NCI-H2081 treated with DMSO at 0.1 percent for 48 hours (cell line): ENCODE results near the gene SETMAR.
"Not testable (repeated sequence)": the region's sequence is repeated elsewhere in the genome, so short reads cannot be mapped to it uniquely, and the experiment has no call there.

Experiments
- DNase-seq: peaks from one replicate; lab custom pipeline; 2025; lab: John Stamatoyannopoulos, UW

SETMAR gene

GRCh38 chr3:4303187-4304123, at the start of gene SETMAR:
Gene SETMAR (plus strand): TSS chr3:4303369. CDS start chr3:4303371, 2 bp downstream.
- DNase-seq, result no peak

DNA sequence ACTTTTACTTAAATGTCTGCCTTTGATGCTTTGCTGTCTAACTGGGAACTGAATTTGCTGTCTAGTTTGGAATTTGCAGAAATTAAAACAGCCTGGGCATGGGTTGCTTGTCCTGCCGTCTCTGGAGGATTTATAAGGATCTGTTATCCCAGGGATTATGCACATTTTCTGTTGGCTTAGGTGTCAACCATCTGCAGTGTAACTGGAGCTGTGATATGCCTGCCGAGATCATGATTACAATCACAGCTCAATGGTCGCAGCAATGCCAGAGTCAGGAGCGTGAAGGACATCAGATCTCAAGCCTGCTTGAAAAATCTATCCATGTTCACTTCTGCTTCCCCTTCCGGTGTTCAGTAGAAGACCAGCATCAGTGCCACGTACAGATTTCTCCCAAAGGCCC, 41.8 kb upstream of the SETMAR start:
- DNase-seq, result no peak

DNA sequence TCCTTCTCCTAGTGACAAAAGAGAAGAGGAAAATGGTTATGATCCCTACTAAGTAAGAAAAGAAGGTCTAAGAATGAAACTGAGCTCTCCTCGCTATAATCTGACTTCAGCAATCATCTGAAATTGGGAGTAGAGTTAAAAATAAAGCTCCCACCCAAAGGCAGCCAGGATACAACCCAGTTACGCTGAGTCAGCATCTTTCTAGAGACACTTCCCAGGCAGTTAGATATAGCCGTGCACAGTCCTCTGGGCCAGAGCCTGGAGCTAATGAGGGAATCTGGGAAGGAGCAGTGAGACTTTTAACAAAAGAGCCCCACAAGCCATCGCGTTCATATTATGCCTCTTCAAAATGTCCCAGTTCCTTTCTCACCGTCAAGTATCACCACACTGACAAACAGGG, 39.1 kb upstream of the SETMAR start:
- DNase-seq, result no peak

GRCh38 chr3:4270720-4271119, 32.4 kb upstream of the SETMAR start:
- DNase-seq, result no peak

DNA sequence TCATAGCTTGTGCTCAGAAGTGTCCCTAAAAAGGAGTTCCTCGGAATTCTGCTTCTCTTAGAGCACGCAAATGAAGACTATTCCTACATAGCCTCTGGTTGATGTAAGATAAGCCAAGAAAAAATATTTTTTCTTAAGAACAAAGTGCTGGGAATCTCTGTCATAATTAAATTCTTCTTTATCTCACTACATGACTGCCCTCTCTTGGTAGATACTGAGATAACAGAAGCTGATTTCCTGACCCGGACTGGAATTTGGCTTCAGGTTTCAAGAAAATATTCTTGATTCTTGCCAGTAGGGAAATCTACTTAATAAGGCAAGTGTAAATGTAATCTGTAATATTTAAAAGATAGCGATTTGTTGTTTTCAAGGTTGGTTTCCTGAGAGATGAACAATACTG, 31.3 kb upstream of the SETMAR start:
- DNase-seq, result no peak

- no peak for DNase-seq
Observed at GRCh38 chr3:4279516-4280105, 23.6 kb upstream of the SETMAR start.

DNA sequence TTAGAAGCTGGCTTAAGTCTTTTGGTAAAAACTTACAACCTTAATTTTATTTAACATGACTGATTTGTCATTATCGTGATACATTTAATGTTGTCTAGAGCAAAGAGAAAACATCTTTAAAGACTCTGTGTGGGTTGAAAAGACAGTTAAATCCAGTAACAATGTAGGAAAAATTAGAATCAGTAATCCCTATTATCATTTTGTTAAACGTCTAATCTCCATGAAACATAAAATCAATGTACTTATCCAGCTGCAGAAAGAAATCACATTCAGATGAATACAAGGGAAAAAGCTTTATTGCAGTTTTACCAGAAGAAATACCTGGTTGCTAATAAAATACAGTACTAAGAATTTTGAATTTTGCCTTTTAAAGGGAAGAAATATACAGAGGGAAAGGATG, 21.2 kb upstream of the SETMAR start:
- no peak for DNase-seq

DNA sequence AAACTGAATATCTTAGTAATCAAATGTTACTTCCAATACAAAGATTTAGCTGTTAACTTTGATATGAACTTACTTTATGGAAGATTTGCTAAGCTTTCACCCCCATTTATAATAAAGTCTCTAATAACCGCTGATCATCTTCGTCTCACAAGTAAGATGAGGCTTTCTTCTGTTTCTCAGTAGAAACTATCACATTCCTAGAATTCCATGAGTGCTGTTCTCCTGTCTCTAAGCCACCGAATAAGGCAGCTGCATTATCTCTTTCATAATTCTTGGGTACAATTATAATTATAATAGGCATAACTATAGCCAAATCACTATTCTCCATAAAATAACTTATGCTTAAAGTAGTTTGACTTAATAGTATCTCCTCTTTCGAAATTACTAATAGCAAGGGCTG, 18.3 kb upstream of the SETMAR start:
- no peak for DNase-seq

- DNase-seq, result no peak
Observed at GRCh38 chr3:4289044-4289443, 14.1 kb upstream of the SETMAR start.

DNA sequence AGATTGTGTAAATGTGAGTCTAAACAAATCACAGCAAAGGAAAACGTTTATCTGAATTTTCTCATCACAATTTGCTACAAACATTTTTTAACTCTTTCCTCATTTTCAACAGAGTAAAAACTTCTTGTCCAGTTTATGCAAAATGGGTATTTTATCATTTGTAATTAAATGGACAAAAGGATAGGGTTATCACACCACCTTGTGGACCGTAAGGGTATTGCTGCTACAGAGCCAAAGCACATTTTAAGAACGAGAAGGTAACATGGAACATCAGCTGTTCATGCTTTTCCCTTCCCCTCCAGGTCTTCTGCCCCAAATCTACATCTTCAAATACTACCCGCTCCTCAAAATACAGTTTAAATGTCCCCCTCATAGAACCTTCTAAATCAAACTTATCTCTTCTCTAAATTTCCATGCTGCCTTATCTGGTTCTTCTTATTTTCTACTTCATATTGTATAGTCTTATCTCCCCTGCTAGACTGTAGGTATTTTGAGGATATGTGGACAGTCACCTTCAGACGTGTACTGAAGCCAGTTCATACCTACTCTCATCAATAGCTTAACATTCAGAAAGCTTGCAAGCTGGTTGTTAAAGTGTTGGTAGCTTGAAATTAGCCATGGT, 12.8 kb upstream of the SETMAR start:
- no peak for DNase-seq

GRCh38 chr3:4292301-4292700, 10.9 kb upstream of the SETMAR start:
- no peak for DNase-seq

DNA sequence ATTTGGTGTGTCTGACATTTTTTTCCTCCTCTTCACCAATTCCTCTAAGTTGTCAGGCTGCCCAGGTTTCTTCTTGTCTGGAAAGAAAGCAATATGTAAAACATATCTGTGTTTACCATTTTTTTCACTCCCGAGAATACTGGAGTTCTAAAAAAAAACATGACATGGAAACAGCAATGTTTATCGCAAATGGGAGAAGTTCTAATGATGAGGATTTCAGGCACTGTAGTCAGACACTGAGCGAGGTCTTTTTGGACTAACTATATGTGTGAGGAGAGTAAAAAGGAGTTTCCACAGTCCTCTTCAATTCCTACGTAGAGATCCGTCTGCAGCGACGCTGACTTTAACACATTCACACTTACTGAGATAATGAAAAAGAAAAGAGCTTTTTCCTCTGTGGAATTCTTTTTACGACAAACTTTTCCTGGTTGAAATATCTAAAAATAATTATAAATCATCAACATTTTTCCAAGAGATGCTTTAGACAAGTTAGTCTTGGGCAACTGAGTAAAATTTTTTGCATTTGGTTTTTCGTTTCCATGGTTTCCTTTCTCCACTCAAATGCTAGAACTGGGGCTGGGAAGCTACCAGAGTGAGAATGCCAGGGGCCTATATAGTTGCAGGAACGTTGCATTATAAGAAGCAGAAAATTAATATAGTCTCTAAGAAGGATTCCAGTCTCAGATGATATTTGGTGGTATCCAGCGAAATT, 8.4 kb upstream of the SETMAR start:
- DNase-seq, result no peak

DNA sequence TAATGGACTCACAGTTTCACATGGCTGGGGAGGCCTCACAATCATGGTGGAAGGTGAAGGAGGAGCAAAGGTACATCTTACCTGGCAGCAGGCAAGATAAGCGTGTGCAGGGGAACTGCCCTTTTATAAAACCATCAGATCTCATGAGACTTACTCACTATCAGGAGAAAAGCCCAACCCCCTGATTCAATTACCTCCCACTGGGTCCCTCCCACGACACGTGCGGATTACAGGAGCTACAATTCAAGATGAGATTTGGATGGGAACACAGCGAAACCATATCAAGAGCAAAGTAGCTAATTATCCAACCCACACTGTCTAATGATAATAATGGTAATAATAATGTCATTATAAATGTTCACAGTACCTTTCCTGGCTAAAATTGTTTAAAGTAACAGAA, 6.7 kb upstream of the SETMAR start:
- DNase-seq, result not testable (repeated sequence)

GRCh38 chr3:4297486-4297885, 5.7 kb upstream of the SETMAR start:
- no peak for DNase-seq

- DNase-seq, result no peak
Observed at GRCh38 chr3:4302747-4303146, 422 bp upstream of the SETMAR start.

GRCh38 chr3:4305210-4305609, 2.0 kb downstream of the SETMAR start:
- not testable (repeated sequence) for DNase-seq

DNA sequence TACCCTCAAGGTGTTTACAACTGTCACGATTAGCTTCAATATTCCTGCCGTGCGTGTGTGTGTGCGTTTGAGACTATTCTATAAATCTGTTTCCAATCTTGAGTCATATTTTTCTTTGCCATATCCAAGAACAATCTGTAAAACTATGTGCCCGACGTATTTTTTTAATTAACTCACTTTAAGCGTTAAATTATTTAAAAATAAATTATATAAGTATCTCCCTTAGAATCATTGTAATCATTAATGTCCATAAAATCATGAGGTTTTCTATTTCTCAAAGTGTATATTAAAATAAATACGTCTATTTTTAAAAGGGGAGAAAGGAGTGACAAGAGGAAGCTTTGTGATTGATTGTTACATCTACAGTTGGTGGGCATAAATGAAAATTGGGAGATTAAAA, 2.9 kb downstream of the SETMAR start:
- DNase-seq, result no peak

DNA sequence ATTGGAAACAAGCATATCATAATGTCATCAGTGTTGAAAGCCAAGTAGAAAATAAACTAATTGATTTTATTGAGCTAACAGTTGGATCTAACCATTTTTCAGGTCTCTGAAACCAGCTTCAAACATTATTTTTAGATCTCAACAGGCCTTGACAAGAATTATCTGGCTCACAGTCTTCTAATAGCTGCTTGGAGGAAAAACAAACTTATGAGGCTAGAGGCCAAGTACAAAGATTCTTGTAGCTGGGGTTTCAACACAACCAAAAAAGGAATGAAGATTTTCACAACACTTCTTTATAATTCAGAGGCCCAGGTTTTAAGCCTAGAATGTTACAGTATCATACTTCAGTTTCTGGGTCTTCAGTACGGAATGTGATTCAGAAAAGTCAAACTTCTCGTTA, 3.7 kb downstream of the SETMAR start:
- DNase-seq, result no peak

- DNase-seq, result no peak
Observed at GRCh38 chr3:4309491-4310128, 6.4 kb downstream of the SETMAR start.

DNA sequence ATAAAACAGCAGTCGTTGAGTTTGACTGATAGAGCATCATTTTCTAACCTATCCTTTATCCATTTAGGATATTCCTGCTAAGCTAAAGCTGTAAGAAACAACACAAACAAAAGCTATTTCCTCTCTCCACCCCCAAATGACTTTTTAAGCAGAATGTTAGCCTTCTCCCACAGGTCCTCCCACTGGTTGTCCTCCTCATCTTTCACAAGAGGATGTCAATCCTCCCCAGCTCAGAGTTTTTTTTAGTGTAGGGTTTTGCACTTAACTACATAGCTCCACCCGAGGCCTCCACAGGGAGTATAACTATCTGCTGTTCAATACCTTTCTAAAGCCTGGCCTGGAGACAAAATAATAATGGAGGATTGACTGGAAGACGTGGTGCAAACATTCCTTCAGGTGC, 7.8 kb downstream of the SETMAR start:
- DNase-seq, result no peak

DNA sequence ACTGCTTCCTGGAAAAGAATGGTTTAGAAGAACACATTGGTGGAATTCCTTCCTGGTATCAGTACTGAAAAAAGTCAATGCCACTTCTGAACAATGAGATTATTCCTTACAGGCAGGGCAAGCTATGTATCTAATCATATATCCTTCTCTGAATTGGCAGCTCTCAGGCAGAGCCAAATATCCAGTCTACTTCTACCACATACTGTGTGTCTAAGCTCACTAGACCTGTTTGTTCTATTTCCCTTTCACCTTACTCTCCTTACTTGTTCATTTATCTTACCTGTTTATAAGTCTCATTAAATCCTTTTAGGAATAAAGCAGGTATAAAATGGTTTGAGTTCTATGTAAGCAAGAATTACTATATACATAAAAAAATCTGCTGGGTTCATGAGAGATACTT, 8.3 kb downstream of the SETMAR start:
- no peak for DNase-seq
